NB4 (cell line): ENCODE results near the gene CDKAL1.

Experiments used
- DNase-seq: peaks from one replicate; pipeline ENCODE4 v3.0.0; 2010; ENCODE audit warnings: low read depth
- H3K4me3 ChIP-seq: one replicate; pipeline ENCODE4 v1.5.1; 2011; ENCODE audit warnings: mild to moderate bottlenecking, low read depth, low read length, moderate library complexity
- CTCF ChIP-seq: IDR thresholded peaks from one replicate; pipeline ENCODE4 v1.5.1; 2012; ENCODE audit warnings: low read depth, low read length
- MAX ChIP-seq: IDR thresholded peaks from 2 replicates; pipeline ENCODE4 v1.6.1; 2011; ENCODE audit warnings: low read depth, low read length
- MYC ChIP-seq: IDR thresholded peaks from 2 replicates; pipeline ENCODE4 v1.6.1; 2011; ENCODE audit warnings: low read depth, low read length
- POLR2A ChIP-seq: IDR thresholded peaks from 2 replicates; pipeline ENCODE4 v1.6.1; 2011; ENCODE audit warnings: mild to moderate bottlenecking; ENCODE audit not compliant: insufficient read length; ENCODE audit errors: extremely low read depth

The CDKAL1 gene

GRCh38 chr6:21116736-21117135 lies 582.5 kb downstream of the CDKAL1 start:
- no peak for DNase-seq
- TF ChIP-seq CTCF (no peak), MAX (no peak), MYC (no peak), POLR2A (no peak)
- H3K4me3 ChIP-seq = no peak overlapping the region

GRCh38 chr6:21118216-21118780 lies 584.0 kb downstream of the CDKAL1 start:
- H3K4me3 ChIP-seq = no peak overlapping the region
- DNase-seq = no peak
- no peak for TF ChIP-seq CTCF
- TF ChIP-seq POLR2A = no peak
- TF ChIP-seq MAX = no peak
- no peak for TF ChIP-seq MYC

GRCh38 chr6:21121636-21122136 lies 587.4 kb downstream of the CDKAL1 start:
- H3K4me3 ChIP-seq = no peak overlapping the region
- DNase-seq = no peak
- TF ChIP-seq MAX = no peak
- no peak for TF ChIP-seq POLR2A
- TF ChIP-seq MYC = no peak
- no peak for TF ChIP-seq CTCF

GRCh38 chr6:21123507-21124436 lies 589.5 kb downstream of the CDKAL1 start:
- TF ChIP-seq POLR2A (no peak), CTCF (no peak), MAX (no peak), MYC (no peak)
- DNase-seq = no peak

GRCh38 chr6:21128601-21129000 lies 594.3 kb downstream of the CDKAL1 start:
- no peak for DNase-seq
- H3K4me3 ChIP-seq = no peak overlapping the region
- TF ChIP-seq MAX (no peak), CTCF (no peak), MYC (no peak), POLR2A (no peak)

More at GRCh38 chr6:21123507-21124436, 589.5 kb downstream of the CDKAL1 start:
- H3K4me3 ChIP-seq = no peak overlapping the region
